Ecto neural progenitor cell (in vitro differentiated cells): ENCODE data around the gene CDKAL1.
"Not testable (repeated sequence)": the region's sequence is repeated elsewhere in the genome, so short reads cannot be mapped to it uniquely, and the experiment has no call there.

Experiments used
- DNase-seq: peaks from one replicate; pipeline ENCODE4 v3.0.0-alpha.2; 2018; ENCODE audit warnings: low spot score

The CDKAL1 gene

DNA sequence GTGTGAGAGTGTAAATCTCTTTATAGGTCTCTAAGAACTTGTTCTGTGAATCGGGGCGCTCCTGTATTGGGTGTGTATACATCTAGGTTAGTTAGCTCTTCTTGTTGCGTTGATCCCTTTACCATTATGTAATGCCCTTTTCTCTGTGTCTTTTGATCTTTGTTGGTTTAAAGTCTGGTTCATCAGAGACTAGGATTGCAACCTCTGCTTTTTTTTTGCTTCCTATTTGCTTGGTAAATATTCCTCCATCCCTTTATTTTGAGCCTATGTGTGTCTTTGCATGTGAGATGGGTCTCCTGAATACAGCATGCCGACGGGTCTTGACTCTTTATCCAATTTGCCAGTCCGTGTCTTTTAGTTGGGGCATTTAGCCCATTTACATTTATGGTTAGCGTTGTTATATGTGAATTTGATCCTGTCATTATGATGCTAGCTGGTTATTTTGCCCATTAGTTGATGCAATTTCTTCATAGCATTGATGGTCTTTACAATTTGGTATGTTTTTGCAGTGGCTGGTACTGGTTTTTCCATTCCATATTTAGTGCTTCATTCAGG is 60.1 kb downstream of the CDKAL1 start:
- not testable (repeated sequence) for DNase-seq

DNA sequence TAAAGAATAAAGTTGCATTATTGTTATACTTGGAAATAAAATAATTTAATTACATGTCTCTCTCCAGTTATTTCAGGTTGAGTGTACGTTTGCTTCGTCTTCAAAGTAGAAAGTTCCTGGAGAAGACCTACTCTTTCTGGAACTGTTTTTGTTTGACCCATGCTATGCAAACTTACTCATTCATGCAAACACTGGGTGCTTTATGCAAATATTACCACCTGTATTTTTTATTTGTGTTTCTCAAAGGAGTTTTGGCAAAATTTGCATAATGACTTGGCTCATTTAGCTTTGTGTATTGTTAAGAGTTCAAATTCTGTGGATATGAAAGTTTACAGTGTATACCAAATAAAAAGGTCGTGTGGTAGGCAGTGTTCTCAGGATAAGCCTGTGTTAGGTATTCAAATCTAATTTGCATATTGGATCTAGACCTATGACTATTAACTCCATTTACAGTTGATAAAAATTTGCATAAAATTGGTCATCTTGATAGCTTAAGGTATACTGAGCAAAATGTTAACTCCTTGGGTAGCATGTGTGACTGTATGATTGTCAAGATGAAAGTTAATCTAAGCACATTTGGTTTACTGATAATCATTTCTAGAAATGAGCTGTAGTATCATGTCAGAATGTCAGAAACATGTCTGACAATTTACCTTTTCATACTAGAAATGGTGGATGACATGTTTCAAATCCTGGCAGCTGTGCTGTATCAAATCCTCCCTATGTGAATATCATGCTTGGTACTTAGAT is 65.2 kb downstream of the CDKAL1 start:
- DNase-seq: no peak

DNA sequence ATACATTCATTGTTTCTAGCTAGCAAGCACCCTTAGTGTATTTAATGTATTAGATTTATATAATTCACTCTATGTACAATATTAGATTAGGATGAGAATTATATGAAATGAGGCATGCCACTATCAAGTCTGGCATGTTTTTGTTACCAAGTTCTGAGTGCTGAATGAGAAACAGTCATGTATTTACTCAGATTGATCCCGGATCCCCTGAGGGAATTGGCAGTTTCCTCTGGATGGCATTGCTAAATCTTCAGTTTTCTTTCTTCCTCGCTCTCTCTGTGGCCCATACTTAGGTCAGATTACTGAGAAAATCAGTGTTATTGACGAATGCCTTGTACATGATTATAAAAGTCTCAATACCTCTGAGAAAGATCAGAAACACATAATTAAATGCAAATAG is 66.6 kb downstream of the CDKAL1 start:
- DNase-seq: no peak

DNA sequence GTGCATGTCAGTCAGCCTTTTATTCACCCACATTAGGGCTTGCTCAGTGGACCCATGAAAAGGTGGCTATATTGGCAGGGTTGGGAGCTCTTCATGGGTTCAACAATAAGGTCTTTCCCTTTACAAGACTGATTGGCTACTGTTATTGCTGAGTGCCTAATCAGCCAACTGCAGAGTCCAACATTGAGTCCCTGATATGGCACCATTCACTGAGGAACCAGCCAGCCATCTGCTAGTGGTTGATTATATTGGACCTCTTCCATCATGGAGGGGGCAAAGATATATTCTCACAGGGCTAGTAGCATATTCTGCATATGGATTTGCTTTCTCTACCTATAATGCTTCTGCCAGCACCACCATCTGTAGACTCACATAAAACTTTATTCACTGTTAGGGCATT is 69.9 kb downstream of the CDKAL1 start:
- DNase-seq: no peak

DNA sequence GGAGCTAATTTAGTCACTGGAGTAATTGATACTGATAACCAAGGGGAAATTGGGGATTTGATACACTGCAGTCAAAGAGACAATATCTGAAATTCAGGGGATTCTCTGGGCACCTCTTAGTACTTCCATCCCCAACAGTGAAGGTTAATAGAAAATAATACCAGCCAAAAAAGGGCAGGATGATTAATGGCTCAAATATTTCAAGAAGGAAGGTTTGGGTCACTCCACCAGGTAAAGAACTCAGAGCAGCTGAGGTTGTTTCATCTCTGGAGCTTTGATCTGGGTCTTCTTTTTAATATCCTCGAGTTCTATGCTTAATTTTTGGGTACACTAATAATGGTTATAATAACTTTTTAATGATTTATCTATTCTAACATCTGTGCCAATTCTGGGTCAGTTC is 70.8 kb downstream of the CDKAL1 start:
- DNase-seq: no peak

- DNase-seq: no peak
Observed at GRCh38 chr6:20605581-20605980, 71.3 kb downstream of the CDKAL1 start.

DNA sequence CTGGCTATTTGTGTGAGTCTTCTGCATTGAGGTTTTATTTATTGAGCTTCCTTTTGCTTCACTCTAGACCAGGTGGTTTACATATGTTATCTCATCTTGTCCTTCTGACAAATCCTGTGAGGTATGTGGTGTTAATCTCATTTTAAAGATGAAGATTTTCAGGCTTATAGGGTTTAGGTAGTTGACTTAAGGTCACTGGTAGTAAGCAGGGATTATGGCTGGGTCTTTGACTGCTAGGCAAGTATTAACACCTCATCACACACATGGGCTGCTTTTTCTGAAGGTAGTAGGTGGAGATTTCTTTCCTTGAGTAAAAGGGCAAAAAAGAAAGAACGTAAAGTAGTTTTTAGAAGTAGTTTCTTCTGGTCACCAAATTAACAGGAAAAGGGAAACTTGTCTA is 72.6 kb downstream of the CDKAL1 start:
- DNase-seq: no peak

- DNase-seq: no peak
Observed at GRCh38 chr6:20608356-20608755, 74.1 kb downstream of the CDKAL1 start.

DNA sequence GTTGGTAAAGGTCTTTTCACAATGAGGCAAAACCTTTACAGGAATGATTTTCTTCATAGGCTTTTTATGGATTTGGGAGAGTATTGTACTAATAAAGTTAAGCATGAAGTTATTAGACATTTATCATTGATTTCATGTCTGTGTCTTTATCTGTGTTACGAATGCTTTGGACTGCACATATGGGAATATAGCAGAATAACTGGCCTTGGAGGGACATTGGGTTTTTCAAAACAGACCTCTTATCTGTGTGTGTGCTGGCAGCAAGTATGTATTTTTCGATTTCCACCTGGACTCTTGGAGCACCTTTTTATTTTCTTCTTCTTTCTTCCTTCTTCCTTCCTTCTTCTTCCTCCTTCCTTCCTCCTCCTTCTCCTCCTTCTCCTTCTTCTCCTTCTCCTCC is 74.6 kb downstream of the CDKAL1 start:
- DNase-seq: no peak

DNA sequence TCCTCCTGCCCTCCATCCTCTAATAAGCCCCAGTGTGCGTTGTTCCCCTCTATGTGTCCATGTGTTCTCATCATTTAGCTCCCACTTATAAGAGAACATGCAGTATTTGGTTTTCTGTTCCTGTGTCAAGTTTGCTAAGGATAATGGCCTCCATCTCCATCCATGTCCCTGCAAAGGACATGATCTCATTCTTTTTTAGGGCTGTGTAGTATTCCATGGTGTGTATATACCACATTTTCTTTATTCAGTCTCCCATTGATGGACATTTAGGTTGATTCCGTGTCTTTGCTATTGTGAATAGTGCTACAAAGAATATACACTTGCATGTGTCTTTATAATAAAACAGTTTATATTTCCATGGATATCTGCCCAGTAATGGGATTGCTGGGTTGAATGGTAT is 75.7 kb downstream of the CDKAL1 start:
- DNase-seq: not testable (repeated sequence)

DNA sequence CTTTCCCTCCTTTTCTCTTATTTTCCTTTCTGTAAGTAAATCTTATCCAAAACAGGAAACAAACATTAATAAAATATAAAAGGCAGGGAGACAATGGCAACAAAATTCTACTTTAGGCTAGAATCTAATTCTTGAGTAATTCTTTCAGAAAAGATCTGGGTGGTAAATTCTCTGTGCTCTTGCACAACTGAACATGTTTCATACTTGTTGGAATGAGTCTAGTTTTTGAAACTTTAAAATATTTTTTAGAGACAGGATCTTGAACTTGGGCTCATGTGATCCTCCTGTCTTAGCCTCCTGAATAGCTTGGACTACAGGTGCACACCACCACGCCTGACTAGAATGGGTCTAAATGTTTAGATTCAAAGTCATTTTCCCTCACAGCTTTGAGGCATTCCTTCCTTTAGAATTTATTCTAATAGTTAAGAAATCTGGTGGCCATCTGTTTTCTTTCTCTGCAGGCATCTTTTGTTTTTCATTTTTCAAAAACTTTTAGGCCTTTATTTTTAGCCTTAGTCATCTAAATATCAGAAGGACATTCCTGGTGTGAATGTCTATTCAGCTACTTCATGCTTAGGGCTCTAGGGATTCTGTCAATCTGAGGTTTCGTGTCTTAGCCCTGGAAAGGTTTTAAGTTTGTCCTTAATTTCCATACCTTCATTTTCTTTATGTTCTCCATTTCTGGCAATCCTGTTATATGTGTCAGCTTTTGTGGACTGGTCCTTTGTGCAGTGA is 76.5 kb downstream of the CDKAL1 start:
- no peak for DNase-seq

DNA sequence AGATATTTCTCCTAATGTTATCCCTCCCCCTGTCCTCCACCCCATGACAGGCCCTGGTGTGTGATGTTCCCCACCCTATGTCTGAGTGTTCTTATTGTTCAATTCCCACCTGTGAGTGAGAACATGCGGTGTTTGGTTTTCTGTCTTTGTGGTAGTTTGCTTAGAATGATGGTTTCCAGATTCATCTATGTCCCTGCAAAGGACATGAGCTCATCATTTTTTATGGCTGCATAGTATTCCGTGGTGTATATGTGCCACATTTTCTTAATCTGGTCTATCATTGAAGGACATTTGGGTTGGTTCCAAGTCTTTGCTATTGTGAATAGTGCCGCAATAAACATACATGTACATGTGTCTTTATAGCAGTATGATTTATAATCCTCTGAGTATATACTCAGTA is 83.3 kb downstream of the CDKAL1 start:
- DNase-seq: not testable (repeated sequence)

DNA sequence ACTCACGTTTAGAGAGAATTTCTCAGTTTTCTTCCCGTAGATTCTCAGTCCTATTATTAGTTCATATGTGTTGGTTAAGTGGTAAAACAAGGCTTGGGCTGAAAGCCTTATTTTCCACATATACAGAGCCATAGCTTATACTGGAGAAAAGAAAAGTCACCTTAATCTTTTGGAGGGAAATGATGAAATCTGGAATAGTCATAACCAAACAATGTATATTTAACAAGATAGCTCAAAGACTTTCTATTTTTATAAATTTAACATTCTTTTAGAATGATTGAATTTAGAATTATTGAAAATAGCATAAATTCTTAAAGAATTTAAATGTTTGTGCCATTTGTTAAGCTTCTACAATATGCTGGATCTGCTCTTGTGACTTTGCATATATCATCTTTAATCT is 85.8 kb downstream of the CDKAL1 start:
- DNase-seq: no peak

- no peak for DNase-seq
Observed at GRCh38 chr6:20623761-20624160, 89.5 kb downstream of the CDKAL1 start.

GRCh38 chr6:20626165-20626564 is 91.9 kb downstream of the CDKAL1 start:
- DNase-seq: no peak

- no peak for DNase-seq
Observed at GRCh38 chr6:20629509-20629908, 95.3 kb downstream of the CDKAL1 start.

GRCh38 chr6:20630136-20630535 is 95.9 kb downstream of the CDKAL1 start:
- no peak for DNase-seq

- no peak for DNase-seq
Observed at GRCh38 chr6:20630617-20631548, 96.6 kb downstream of the CDKAL1 start.

GRCh38 chr6:20631549-20631924 is 97.3 kb downstream of the CDKAL1 start:
- DNase-seq: no peak

- no peak for DNase-seq
Observed at GRCh38 chr6:20632696-20633095, 98.4 kb downstream of the CDKAL1 start.

DNA sequence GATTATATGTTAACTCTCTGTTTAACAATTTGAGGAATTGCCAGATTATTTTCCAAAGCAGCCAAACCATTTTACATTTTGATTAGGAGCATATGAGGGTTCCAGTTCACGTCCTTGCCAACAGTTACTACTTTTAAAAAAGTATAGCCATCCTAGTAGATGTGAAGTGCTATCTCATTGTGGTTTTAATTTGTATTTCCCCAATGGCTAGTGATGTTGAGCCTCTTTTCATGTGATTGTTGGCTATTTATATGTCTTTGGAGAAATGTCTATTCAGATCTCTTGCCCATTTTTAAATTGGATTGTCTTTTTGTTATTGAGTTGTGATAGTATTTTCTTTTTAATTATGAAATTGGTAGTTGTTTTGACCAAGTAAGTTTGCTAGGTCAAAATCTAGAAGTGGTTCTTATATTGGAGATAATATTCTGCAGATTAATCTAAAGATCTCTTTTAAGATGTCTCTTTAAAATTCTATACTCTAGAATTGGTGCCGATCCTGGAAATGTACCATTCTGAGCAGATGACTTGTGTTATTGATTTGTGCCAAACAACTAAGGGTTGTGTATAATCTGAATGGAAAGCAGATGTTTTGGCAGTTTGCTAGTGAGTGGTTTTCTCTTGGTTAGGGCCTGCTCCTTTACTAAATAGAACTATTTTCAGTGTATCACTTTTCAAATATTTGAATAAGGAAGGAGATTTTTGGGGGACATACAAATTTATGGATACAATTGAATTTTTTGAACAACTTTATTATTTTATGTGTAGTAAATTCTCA is 99.5 kb downstream of the CDKAL1 start:
- no peak for DNase-seq

DNA sequence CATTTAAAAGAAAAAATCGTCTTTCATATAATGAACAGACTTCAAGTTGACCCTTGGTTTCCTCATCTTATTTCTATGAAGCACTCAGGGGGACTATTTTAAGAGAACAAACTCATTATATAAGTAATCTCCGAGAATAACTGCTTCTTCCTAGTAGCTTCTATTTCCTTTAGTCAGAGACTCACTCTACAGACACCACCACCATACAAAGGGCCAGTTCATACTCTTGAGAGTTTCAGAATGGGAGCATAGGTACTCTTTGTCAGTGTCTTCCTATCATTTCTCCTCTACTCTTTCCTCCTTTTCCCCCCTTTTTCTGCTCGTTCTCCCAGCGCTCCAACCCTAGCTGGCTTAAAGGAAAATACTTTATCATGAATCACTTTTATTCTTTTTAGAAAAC is 104.9 kb downstream of the CDKAL1 start:
- no peak for DNase-seq
